Uterus (tissue), 4 donors: ENCODE data around the gene GPER1. TPM values are rescaled to one million over a fixed set of nuclear protein-coding genes. Genes with fewer than 3 reads are reported as not detected.
"Not testable (repeated sequence)": the region's sequence is repeated elsewhere in the genome, so short reads cannot be mapped to it uniquely, and the experiment has no call there.

ENCODE experiments used
- DNase-seq, 2 donors: peaks; one replicate each; pipeline ENCODE4 v3.0.0-alpha.2; 2019 to 2020
- H3K27ac ChIP-seq, 2 donors: fragments of 200-600 bp; sonication (generic); 1 replicate in 1 of 2; 2 replicates in 1 of 2; pipeline ENCODE4 v1.5.1; 2016 to 2018
- H3K27me3 ChIP-seq, 2 donors: fragments of 200-600 bp; sonication (generic); one replicate each; pipeline ENCODE4 v1.5.1; 2018 to 2019; ENCODE audit warnings: control low read depth in 1 of 2
- H3K36me3 ChIP-seq, 2 donors: fragments of 200-600 bp; sonication (generic); one replicate each; pipeline ENCODE4 v1.5.1; 2019; ENCODE audit warnings: control low read depth in 1 of 2
- H3K4me1 ChIP-seq, 2 donors: fragments of 200-600 bp; sonication (generic); one replicate each; pipeline ENCODE4 v1.5.1; 2018 to 2019; ENCODE audit warnings: control low read depth in 1 of 2
- H3K4me3 ChIP-seq, 2 donors: fragments of 200-600 bp; sonication (generic); 1 replicate in 1 of 2; 2 replicates in 1 of 2; pipeline ENCODE4 v1.5.1; 2018 to 2019; ENCODE audit warnings: mild to moderate bottlenecking in 1 of 2
- H3K9me3 ChIP-seq, 2 donors: fragments of 200-600 bp; sonication (generic); one replicate each; pipeline ENCODE4 v1.5.1; 2019; ENCODE audit warnings: control low read depth in 1 of 2
- POLR2A ChIP-seq, 2 donors: fragments of 450-650 bp; IDR thresholded peaks; one replicate each; pipeline ENCODE4 v1.6.1; 2016; ENCODE audit warnings: antibody characterized with exemption in 2 of 2, mild to moderate bottlenecking in 1 of 2, moderate library complexity in 1 of 2
- intact Hi-C: fragments of 100-400 bp; cut with DNase I; formaldehyde crosslinking; loops from one replicate; pipeline ENCODE4 v1.15.1; 2023; ENCODE audit warnings: low total_unique reads
- total RNA-seq, 4 donors: library from RNA; depleted of rRNA in 3 of 4; stranded (reverse); fragments of >200 nt in 3 of 4; gene quantifications; one replicate each; pipeline versions ENCODE4 v1.1.0 to v1.2.4, GENCODE V29; 2014 to 2023
- TF ChIP-seq, protein P1 (sequence below), 4 experiments: fragments of 200-600 bp in 2 of 4; fragments of 450-650 bp in 2 of 4; sonication (generic) in 2 of 4; IDR thresholded peaks; one replicate each; pipeline ENCODE4 v1.5.1; 2016 to 2019; ENCODE audit warnings: antibody characterized with exemption in 4 of 4, mild to moderate bottlenecking in 2 of 4, moderate library complexity in 1 of 4
- donor health status: DM: yes; HTN: yes; CAD: no.

The GPER1 gene
- total RNA-seq, 4 donors from 2014 or later = 1.3 to 10.6 (median 5.0) TPM

DNA sequence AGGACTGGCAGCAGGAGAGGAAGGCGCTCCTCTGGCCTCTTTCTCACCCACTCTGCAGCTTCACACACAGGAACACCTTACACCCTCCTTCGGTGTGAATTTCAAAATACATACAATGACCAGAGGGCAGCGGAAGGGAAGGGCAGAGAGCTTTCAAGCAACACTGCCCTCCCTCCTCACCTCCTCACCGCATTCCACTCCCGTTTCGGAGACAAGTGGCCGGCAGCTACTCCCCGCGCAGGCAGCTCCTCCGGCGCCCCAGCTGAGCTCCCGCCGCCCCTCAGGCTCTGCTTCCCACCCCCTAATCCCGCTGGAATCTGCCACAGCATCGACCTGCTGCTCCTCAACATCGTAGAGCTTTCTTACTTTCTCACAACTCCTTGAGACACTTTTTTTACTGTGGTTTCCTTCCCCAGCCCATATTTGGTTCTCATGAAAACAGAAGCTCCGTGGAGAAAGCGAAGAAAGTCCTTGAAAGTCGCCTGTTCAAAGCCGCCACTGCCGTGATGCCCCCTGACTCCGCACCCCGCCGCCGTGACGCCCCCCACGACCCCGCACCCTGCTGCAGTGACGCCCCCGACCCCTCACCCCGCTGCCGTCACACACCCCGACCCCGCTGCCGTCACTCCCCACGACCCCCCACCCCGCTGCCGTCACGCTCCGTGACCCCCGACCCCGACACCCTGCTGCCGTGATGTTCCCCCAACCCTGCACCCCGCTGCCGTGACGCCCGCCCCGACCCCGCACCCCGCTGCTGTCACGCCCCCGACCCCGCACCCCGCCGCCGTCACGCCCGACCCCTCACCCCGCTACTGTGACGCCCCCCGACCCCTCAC lies 14.6 kb upstream of the GPER1 start:
- intact Hi-C loops = no loop called here
- Histone ChIP-seq H3K36me3 (no peaks in the 10 kb centered on the region), H3K27ac (no peak overlapping the region), H3K9me3 (no peaks in the 10 kb centered on the region), H3K27me3 (no peaks in the 10 kb centered on the region), H3K4me1 (peaks cover 0 to 11% of the 10 kb centered on the region in 2 donors), H3K4me3 (no peak overlapping the region)
- no peak for DNase-seq
- TF ChIP-seq POLR2A (IDR thresholded peaks at IDR 0.05) = no peak
- TF ChIP-seq, protein P1, sequence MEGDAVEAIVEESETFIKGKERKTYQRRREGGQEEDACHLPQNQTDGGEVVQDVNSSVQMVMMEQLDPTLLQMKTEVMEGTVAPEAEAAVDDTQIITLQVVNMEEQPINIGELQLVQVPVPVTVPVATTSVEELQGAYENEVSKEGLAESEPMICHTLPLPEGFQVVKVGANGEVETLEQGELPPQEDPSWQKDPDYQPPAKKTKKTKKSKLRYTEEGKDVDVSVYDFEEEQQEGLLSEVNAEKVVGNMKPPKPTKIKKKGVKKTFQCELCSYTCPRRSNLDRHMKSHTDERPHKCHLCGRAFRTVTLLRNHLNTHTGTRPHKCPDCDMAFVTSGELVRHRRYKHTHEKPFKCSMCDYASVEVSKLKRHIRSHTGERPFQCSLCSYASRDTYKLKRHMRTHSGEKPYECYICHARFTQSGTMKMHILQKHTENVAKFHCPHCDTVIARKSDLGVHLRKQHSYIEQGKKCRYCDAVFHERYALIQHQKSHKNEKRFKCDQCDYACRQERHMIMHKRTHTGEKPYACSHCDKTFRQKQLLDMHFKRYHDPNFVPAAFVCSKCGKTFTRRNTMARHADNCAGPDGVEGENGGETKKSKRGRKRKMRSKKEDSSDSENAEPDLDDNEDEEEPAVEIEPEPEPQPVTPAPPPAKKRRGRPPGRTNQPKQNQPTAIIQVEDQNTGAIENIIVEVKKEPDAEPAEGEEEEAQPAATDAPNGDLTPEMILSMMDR (IDR thresholded peaks at IDR 0.05) = no peak

DNA sequence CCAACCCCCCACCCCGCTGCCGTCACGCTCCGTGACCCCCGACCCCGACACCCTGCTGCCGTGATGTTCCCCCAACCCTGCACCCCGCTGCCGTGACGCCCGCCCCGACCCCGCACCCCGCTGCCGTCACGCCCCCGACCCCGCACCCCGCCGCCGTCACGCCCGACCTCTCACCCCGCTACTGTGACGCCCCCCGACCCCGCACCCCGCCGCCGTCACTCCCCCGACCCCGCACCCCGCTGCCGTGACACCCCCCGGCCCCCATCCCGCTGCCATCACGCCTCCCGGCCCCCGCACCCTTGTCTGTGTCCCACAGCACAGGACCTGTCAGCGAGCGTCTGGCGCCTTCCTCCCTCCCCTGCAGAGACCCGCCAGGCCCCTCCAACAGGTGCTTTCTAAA lies 13.9 kb upstream of the GPER1 start:
- H3K27me3 ChIP-seq, H3K9me3 ChIP-seq, H3K27ac ChIP-seq, DNase-seq, H3K4me3 ChIP-seq, H3K36me3 ChIP-seq, intact Hi-C loops: not testable (repeated sequence)
- H3K4me1 ChIP-seq = peaks cover 0 to 11% of the 10 kb centered on the region in 2 donors

DNA sequence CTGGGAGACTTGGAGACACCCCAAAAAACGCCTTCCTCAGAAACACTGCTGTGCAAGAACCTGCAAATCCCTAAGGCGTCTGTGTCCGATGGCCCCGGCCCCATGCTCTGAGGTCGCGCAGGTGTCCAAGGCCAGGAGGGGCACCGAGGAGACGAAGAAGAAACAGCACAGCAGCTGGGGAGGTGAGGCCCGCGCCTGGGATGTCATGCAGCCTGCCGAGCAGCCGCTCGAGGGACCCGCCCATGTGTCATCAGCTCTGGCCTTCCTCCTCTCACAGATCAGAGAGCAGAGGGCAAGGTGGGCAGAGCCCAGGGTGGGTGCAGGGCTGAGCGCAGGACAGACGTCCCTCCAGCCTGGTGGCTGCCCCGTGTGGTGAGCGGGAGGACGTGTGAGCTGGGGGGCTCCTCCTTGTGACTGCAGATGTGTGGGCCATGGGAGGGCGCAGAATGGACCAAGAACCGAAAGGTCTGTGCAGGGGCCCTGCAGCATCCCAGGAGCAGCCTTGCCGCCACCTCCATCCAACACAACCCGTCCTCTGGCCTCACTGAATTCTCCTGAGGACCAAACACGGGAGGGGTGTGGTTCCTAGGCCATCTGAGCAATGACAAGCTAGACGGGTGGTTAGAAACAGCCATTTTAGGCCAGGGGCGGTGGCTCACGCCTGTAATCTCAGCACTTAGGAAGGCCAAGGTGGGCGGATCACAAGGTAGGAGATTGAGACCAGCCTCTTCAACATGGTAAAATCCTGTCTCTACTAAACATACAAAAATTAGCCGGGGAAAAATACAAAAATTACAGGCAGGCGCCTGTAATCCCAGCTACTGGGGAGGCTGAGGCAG lies 13.1 kb upstream of the GPER1 start:
- H3K9me3 ChIP-seq = no peaks in the 10 kb centered on the region
- H3K36me3 ChIP-seq = no peaks in the 10 kb centered on the region
- intact Hi-C loops = no loop called here

DNA sequence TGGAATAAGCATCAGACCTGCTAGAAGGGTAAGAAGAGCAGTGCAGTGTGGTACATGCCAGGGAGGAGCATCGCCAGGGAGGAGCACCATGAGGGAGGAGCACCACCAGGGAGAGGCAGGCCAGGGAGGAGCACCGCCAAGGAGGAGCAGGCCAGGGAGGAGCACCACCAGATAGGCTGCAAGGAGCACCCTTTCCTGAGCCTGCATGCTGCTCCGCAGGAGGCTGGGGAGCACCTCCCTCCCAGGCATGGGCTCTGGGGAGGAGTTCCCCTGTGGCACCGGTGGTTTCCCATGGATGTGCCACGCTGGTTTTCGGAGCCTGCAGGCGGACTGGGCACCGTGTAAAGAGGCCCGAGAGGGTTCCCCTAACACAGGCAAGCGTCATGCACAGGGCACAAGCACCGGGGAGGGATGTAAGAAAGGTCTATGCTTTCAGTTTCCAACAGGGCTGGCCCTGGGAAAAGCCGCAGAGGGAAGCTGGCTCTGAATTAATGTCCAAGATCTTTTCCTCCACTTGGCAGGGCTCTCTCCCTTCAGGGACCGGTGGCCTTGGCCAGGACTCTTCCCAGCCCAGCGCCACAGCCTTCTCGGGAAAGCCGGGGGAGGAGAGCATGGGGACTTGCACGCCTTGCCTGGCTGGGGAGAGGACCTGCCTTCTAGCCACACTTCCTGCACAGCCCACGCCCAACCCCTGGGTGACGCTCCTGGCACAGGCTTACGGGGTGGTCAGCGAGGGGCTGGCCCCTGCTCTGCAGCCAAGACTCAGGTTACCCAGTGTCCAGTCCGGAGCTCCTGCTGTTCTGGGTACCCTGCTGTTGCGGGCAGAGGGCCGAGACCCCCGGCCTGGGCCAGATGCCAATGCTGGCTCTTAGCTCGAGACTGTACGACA lies 11.5 kb upstream of the GPER1 start:
- no peaks in the 10 kb centered on the region for H3K9me3 ChIP-seq
- TF ChIP-seq POLR2A (IDR thresholded peaks at IDR 0.05) = no peak
- TF ChIP-seq, protein P1 (IDR thresholded peaks at IDR 0.05) = no peak
- DNase-seq = no peak
- H3K4me1 ChIP-seq = peaks cover 0 to 11% of the 10 kb centered on the region in 2 donors
- intact Hi-C loops = no loop called here
- H3K27me3 ChIP-seq = no peaks in the 10 kb centered on the region
- no peak overlapping the region for H3K4me3 ChIP-seq
- H3K36me3 ChIP-seq = no peaks in the 10 kb centered on the region
- peak overlapping the region; percentile 31 to 55 for H3K27ac ChIP-seq

More for the DNA sequence above, 13.1 kb upstream of the GPER1 start:
- no peak for TF ChIP-seq POLR2A (IDR thresholded peaks at IDR 0.05)
- no peaks in the 10 kb centered on the region for H3K27me3 ChIP-seq
- H3K4me3 ChIP-seq = no peak overlapping the region
- H3K27ac ChIP-seq = no peak overlapping the region
- no peak for DNase-seq
- peaks cover 0 to 11% of the 10 kb centered on the region in 2 donors for H3K4me1 ChIP-seq

DNA sequence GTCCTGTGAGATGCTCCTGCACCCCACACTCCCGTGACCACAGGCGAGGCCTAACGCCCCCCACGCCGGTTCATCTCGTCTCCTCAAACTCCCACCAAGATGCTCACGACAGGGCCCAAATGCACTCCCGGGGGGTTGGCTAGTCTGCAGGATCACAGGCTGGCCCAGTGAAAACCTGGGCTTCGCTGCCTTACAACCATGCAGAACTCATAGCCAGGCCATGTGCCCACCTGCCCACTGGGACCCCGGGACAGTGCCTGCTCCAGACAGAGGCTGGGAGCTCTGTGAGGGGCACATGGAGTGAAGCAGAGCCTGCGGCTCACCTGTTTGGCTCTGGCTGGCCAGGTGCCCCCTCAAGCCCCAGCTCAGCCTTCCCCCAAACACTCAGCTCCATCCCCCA lies 9.4 kb upstream of the GPER1 start:
- H3K36me3 ChIP-seq = no peaks in the 10 kb centered on the region
- H3K4me1 ChIP-seq = peaks cover 0 to 11% of the 10 kb centered on the region in 2 donors
- H3K4me3 ChIP-seq = no peak overlapping the region
- TF ChIP-seq, protein P1 (IDR thresholded peaks at IDR 0.05) = no peak
- no peak for TF ChIP-seq POLR2A (IDR thresholded peaks at IDR 0.05)
- DNase-seq = no peak
- peak overlapping the region in 1 of 2 donors; percentile 55 for H3K27ac ChIP-seq
- intact Hi-C loops = no loop called here
- H3K9me3 ChIP-seq = no peaks in the 10 kb centered on the region
- no peaks in the 10 kb centered on the region for H3K27me3 ChIP-seq
